MG63 (cell line): ENCODE measurements around the gene TRMT112. TPM values are rescaled to one million over a fixed set of nuclear protein-coding genes. Genes with fewer than 3 reads are reported as not detected.
"Not testable (repeated sequence)": the region's sequence is repeated elsewhere in the genome, so short reads cannot be mapped to it uniquely, and the experiment has no call there.

ENCODE experiments used
- DNase-seq: peaks from one replicate; pipeline ENCODE4 v3.0.0-alpha.2; 2020
- H3K27me3 ChIP-seq: fragments of 250-450 bp; sonication (Bioruptor Pico); 2 replicates; pipeline ENCODE4 v1.5.1; 2020; ENCODE audit warnings: mild to moderate bottlenecking, moderate library complexity
- H3K36me3 ChIP-seq: fragments of 250-450 bp; sonication (Bioruptor Pico); 2 replicates; pipeline ENCODE4 v1.5.1; 2020; ENCODE audit warnings: mild to moderate bottlenecking, moderate library complexity
- H3K4me3 ChIP-seq: fragments of 250-450 bp; sonication (Bioruptor Pico); 2 replicates; pipeline ENCODE4 v1.5.1; 2020; ENCODE audit warnings: mild to moderate bottlenecking, moderate library complexity
- H3K9me3 ChIP-seq: fragments of 250-450 bp; sonication (Bioruptor Pico); 2 replicates; pipeline ENCODE4 v1.5.1; 2020; ENCODE audit warnings: mild to moderate bottlenecking, moderate library complexity
- total RNA-seq: library from RNA; depleted of rRNA; stranded (reverse); fragments of >200 nt; shearing (Covaris generic); gene quantifications from 2 replicates; pipeline ENCODE4 v1.2.3, GENCODE V29; 2014; ENCODE audit warnings: low replicate concordance

Gene TRMT112
- total RNA-seq, 1 experiment from 2014 or later = 356 TPM

- Histone ChIP-seq H3K9me3 (no peaks in the 10 kb centered on the region), H3K36me3 (peaks cover 16% of the 10 kb centered on the region), H3K4me3 (no peak overlapping the region), H3K27me3 (no peaks in the 10 kb centered on the region)
- DNase-seq = no peak
These were observed 4.2 kb upstream of the TRMT112 start for GRCh38 chr11:64321533-64321932.

- H3K4me3 ChIP-seq = no peak overlapping the region
- no peaks in the 10 kb centered on the region for H3K9me3 ChIP-seq
- H3K27me3 ChIP-seq = no peaks in the 10 kb centered on the region
- no peak for DNase-seq
- H3K36me3 ChIP-seq = peaks cover 21% of the 10 kb centered on the region
These were observed 3.7 kb upstream of the TRMT112 start for GRCh38 chr11:64321026-64321425.

GRCh38 chr11:64320556-64320955 is 3.2 kb upstream of the TRMT112 start:
- H3K9me3 ChIP-seq = no peaks in the 10 kb centered on the region
- DNase-seq = no peak
- no peak overlapping the region for H3K4me3 ChIP-seq
- H3K27me3 ChIP-seq = no peaks in the 10 kb centered on the region
- peaks cover 22% of the 10 kb centered on the region for H3K36me3 ChIP-seq

GRCh38 chr11:64318766-64319761 is 1.7 kb upstream of the TRMT112 start:
- no peak for DNase-seq
- Histone ChIP-seq H3K4me3 (peak overlapping the region; percentile 93), H3K36me3 (peaks cover 36% of the 10 kb centered on the region), H3K27me3 (no peaks in the 10 kb centered on the region), H3K9me3 (no peaks in the 10 kb centered on the region)

- peak; percentile 96 for DNase-seq
- Histone ChIP-seq H3K27me3 (no peaks in the 10 kb centered on the region), H3K36me3 (peaks cover 37% of the 10 kb centered on the region), H3K9me3 (no peaks in the 10 kb centered on the region), H3K4me3 (peak within 1 kb of the TSS; percentile 93)
These were observed 804 bp upstream of the TRMT112 start, which contains the start of gene PRDX5 for GRCh38 chr11:64317961-64318765. Gene PRDX5, plus strand, starts transcription at chr11:64318121. Its CDS starts 95 bp downstream, at chr11:64318216.

- Histone ChIP-seq H3K36me3 (peaks cover 37% of the 10 kb centered on the region), H3K9me3 (no peaks in the 10 kb centered on the region), H3K27me3 (no peaks in the 10 kb centered on the region), H3K4me3 (peak overlapping the region; percentile 93)
- no peak for DNase-seq
These were observed 561 bp downstream of the TRMT112 start for GRCh38 chr11:64316672-64317324.

- H3K36me3 ChIP-seq = peaks cover 37% of the 10 kb centered on the region
- not testable (repeated sequence) for H3K9me3 ChIP-seq, H3K27me3 ChIP-seq, DNase-seq
- H3K4me3 ChIP-seq = peak overlapping the region; percentile 93
These were observed 1.5 kb downstream of the TRMT112 start for GRCh38 chr11:64315667-64316526.

- Histone ChIP-seq H3K4me3 (no peak overlapping the region), H3K36me3 (peaks cover 34% of the 10 kb centered on the region), H3K27me3 (no peaks in the 10 kb centered on the region), H3K9me3 (no peaks in the 10 kb centered on the region)
- DNase-seq = no peak
These were observed 2.4 kb downstream of the TRMT112 start for GRCh38 chr11:64314805-64315561.

GRCh38 chr11:64314146-64314804 is 3.1 kb downstream of the TRMT112 start:
- Histone ChIP-seq H3K9me3 (no peaks in the 10 kb centered on the region), H3K27me3 (no peaks in the 10 kb centered on the region), H3K36me3 (peaks cover 30% of the 10 kb centered on the region), H3K4me3 (peak overlapping the region; percentile 11)
- no peak for DNase-seq

GRCh38 chr11:64313491-64314145 is 3.7 kb downstream of the TRMT112 start:
- H3K9me3 ChIP-seq = no peaks in the 10 kb centered on the region
- peak overlapping the region; percentile 11 for H3K4me3 ChIP-seq
- peaks cover 28% of the 10 kb centered on the region for H3K36me3 ChIP-seq
- peak; percentile 88 for DNase-seq
- H3K27me3 ChIP-seq = no peaks in the 10 kb centered on the region

GRCh38 chr11:64312947-64313346 is 4.4 kb downstream of the TRMT112 start:
- H3K36me3 ChIP-seq = peaks cover 31% of the 10 kb centered on the region

GRCh38 chr11:64307795-64308194 is 9.6 kb downstream of the TRMT112 start:
- H3K4me3 ChIP-seq, H3K27me3 ChIP-seq, H3K9me3 ChIP-seq, DNase-seq, H3K36me3 ChIP-seq: not testable (repeated sequence)

More at GRCh38 chr11:64312947-64313346, 4.4 kb downstream of the TRMT112 start:
- Histone ChIP-seq H3K4me3 (no peak overlapping the region), H3K27me3 (no peaks in the 10 kb centered on the region), H3K9me3 (no peaks in the 10 kb centered on the region)
- DNase-seq = no peak

GRCh38 chr11:64306876-64307622 is 10.3 kb downstream of the TRMT112 start:
- peak overlapping the region; percentile 74 for H3K4me3 ChIP-seq
- DNase-seq = no peak

GRCh38 chr11:64306563-64306875 is 10.8 kb downstream of the TRMT112 start:
- DNase-seq = no peak
- H3K36me3 ChIP-seq = peaks cover 8% of the 10 kb centered on the region
- no peaks in the 10 kb centered on the region for H3K27me3 ChIP-seq
- no peaks in the 10 kb centered on the region for H3K9me3 ChIP-seq
- H3K4me3 ChIP-seq = peak overlapping the region; percentile 74

More at GRCh38 chr11:64306876-64307622, 10.3 kb downstream of the TRMT112 start:
- H3K27me3 ChIP-seq = no peaks in the 10 kb centered on the region
- H3K9me3 ChIP-seq = no peaks in the 10 kb centered on the region
- H3K36me3 ChIP-seq = peaks cover 8% of the 10 kb centered on the region
